GM19193 (cell line): Measurements from ENCODE around the gene ZGRF1.

Experiments
- POLR2A ChIP-seq: IDR thresholded peaks from 4 replicates; pipeline ENCODE4 v1.6.1; 2011; ENCODE audit not compliant: insufficient read depth, insufficient read length; ENCODE audit errors: extremely low read depth

Gene ZGRF1

DNA sequence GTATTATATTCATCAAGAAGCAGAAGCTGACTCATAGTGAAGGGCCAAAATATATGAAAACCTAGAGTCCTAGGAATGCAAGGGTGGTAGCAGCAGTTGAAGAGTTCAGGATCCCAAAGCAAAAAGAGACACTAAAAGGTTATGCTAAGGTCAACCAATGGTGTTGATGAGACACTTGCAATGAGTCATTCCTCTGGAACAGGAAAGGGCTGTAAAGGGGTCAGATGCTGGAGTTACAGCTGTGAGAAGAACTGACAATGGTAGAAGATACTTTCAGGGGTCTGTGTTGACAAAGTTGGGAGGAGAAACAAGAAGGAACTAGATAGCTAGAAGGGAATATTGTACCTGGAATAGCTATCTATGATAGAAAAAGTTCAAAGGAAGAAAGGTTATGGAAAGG is 47.5 kb downstream of the ZGRF1 start:
- no peak for TF ChIP-seq POLR2A

DNA sequence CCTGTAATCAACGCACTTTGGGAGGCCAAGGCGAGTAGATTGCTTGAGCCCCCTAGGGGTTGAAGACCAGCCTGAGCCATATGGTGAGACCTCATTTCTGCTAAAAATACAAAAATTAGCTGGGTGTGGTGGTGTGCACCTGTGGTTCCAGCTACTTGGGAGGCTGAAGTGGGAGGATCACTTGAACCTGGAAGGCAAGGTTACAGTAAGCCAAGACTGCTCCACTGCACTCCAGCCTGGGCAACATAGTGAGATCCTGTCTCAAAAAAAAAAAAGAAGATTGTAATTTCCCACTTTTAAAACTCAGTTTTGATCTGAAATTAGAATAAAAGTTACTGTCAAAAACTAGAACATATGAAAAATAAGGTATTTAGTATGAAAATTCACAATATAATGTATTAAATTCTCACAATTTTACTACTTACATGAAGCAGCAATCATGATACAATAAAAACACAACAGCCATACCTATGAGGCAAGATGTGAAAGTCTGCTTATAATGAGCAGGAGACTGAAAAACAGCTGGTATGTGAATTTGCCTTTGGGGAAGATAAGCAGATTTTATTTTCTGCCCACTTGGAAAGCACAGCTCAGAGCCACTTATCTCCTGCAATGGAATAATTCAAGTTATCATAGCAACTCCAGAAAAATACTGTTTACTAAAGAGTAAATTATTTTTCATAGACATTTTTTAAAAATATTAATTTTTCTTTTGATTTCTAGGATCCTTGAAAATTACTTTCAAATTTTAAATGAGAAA is 50.6 kb downstream of the ZGRF1 start:
- no peak for TF ChIP-seq POLR2A

DNA sequence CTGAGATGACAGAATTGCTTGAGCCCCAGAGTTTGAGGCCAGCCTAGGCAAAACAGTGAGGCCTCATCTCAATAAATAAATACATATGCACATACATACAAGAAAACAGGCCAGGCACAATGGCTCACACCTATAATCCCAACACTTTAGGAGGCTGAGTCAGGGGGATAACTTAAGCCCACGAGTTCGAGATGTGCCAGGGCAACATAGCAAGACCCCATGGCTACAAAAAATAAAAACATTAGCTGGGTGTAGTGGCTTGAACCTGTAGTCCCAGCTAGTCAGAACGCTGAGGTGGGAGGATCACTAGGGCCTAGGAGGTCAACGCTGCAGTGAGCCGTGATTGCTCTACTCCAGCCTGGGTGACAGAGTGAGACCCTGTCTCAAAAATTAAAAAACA is 69.2 kb downstream of the ZGRF1 start:
- no peak for TF ChIP-seq POLR2A

DNA sequence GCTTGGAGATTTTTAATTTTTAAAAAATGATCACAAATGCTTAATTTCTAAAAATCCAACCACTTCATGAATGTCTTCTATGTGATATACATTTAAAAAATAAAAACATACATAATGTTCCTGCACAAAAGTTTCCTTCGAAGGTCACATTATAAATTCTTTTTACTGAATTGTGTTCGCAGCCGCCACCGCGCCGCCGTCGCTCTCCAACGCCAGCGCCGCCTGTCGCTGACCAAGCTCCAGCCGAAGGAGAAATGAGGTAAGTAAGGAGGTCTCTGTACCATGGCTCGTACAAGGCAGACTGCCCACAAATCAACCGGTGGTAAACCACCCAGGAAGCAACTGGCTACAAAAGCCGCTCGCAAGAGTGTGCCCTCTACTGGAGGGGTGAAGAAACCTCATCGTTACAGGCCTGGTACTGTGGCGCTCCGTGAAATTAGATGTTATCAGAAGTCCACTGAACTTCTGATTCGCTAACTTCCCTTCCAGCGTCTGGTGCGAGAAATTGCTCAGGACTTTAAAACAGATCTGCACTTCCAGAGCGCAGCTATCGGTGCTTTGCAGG is 71.9 kb downstream of the ZGRF1 start:
- TF ChIP-seq POLR2A = no peak

DNA sequence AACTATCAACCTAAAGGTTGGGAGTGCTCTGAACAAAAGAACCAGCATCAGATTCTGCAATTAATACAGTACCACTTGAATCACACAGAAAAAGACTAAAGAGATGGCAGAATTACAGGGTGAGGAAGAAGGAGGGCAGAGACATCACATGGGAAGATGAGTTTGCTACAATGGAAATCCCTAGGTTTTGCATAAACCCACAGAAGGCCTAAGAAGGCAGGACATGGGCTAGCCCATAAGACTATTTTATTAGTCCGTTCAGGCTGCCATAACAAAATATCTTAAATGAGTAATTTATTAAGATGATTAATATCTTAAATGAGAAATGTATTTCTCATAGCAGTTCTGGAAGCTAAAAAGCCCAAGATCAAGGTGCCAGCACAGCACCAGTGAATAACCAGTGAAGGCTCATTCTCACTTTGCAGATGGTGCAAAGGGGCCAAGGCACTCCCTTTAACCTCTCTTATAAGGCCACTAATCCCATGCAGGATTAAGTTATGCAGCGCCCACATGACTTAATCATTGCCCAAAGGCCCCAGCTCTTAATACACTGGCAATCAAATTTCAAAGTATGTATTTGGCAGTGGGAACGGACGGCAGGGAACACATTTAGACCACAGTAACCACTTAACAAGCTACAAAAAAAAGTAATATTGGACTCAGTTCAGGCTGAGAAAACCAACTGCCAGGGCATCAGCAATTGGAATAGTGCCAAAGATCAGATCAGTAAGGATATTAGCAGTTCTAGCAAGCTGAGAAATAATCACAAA is 73.1 kb downstream of the ZGRF1 start:
- TF ChIP-seq POLR2A = no peak

DNA sequence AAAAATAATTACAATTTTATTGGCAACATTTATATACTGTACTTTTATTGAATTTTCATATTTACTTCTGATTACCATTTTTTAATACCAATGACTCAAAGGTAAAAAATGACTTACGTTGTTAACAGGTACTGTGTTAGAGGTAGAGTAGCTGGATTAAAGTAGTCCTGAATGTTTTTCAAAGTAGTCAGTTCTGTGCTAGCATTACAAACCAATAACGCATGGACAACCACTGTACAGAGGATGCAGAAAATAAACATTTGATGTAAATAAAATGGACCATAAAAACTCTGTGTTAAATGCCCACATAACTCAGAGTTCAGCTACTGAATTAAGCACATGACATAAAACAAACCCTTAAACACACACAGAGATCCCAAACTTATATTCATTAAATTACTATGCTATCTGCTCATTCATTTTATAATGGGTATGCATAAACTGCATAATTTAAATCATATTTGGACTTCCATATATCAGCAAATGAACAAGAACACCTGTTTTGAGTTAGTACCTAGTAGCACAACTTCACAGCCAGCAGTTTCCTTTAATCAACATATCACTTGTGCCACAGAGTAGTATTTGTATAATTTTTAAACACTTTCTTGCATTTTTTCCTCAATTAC is 74.3 kb downstream of the ZGRF1 start:
- TF ChIP-seq POLR2A = no peak

DNA sequence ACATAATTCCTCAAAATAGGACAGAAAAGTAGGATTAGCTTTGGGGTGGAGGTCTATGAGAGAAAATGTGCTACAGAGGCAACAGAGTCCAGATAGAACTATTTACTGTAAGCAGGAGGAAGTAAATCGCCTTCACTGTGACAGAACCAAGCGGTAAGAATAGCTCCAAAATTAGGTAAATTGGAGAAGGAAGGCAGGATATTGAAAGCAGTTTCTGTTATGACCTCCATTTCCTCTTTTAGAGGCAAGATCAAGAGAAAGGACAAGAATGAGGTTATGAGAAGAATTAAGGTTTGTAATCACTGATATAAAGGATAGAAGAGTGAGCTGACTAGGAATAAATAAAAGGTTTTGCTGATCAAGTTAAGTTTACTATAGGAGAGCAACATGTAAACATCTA is 76.6 kb downstream of the ZGRF1 start:
- no peak for TF ChIP-seq POLR2A

DNA sequence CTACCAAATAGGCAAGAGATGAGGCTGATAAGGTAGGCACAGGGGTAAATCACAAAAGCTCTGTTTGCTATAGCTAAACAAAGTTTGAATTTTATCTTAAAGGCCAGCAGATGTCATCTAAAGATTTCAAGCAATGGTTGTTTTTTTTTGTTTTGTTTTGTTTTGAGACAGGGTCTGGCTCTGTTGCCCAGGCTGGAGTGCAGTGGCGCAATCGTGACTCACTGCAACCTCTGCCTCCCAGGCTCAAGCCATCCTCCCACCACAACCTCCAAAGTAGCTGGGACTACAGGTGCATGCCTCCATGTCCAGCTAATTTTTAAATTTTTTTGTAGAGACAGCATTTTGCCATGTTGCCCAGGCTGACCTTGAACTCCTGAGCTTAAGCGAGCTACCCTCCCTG is 77.7 kb downstream of the ZGRF1 start:
- no peak for TF ChIP-seq POLR2A

DNA sequence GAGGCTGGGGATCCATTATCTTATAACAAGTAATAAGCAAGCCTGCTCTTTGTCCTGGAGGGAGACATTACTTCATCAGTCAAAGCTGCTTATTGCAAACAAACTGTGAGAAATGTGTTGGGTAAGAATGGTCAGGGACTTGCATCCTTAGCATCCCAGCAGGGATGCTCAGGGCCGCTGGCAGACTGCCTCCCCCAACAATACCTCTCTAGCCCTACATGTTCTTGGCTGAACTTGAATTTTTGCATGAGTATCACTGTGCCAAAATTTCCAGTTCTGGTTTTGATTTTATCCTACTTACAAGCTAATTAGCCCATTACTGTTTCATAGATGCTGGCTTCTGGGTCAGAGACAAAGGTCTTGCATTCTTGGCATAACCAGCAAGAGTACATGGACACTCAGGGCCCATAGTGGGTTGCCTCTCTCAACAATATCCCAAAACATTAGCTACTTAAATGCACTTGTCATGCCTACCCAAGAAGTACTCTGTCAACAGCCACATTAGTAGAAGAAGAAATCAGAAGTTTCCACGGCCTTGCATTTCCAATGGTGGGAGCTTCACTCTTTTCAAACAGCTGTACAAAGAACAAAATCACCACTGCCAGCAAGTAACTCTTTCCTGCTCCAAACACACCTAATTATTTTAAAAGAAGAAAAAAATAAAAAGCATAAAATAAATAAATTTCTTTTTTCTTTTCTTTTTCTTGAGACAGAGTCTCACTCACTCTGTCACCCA is 78.9 kb downstream of the ZGRF1 start:
- TF ChIP-seq POLR2A = no peak

DNA sequence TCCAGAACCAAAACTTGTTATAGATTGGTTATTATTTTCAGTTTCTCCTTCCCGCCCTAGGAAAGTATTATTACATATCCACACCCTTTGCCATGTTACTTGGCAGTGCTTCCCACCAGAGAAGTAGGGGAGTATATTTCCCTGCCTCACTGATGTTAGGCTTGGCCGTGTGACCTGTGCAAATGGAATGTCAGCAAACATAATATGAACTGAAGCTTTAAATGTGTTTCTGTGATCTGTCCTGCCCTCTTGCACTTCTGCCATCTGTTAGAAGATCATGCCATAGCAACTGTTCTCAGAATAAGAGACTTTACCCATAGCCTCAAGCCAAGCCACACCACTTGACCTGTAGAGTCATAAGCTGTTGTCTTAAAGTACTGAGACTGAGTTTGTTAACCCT is 84.0 kb downstream of the ZGRF1 start:
- TF ChIP-seq POLR2A = no peak

DNA sequence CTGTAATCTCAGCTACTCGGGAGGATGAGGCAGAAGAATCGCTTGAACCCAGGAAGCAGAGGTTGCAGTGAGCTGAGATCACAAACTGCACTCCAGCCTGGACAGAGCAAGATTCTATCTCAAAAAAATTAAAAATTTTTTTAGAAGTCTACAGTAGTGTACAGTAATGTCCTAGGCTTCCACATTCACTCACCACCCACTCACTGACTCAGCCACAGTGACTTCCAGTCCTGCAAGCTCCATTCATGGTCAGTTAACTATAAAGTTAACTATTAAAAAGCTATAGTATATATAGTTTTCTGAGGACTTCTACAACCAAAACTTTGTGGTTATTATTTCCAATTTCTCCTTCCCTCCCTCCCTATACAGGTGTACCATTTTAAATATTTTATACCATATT is 86.0 kb downstream of the ZGRF1 start:
- TF ChIP-seq POLR2A = no peak

DNA sequence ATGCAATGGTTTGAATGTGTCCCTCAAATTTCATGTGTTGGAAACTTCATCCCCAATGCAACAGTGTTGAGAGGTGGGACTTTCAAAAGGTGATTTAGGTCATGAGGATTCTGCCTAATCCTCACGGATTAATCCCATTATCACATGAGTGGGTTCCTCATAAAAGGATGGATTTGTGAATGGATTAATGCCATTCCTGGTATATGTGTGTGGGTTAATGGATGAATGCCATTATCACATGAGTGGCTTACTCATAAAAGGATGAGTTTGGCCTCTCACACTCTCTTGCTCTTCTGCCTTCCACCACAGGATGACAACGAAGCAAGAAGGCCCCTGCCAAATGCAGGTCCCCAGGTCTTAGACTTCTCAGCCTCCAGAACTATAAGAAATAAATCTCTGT is 90.2 kb downstream of the ZGRF1 start:
- TF ChIP-seq POLR2A = no peak

DNA sequence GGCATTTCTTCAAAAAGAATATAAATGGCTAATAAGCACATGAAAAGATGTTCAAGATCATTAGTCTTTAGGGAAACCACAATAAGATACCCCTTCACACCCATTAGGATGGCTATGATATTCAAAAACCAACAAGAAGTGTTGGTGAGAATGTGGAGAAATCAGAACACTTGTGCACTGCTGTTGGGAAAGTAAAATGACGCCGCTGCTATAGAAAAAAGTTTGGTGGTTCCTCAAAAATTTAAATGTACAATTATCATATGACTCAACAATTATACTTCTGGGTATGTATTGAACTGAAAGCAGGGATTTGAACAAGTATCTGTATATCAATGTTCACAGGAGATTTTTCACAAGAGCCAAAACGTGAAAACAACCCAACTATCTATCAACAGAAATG is 91.4 kb downstream of the ZGRF1 start:
- TF ChIP-seq POLR2A = no peak

DNA sequence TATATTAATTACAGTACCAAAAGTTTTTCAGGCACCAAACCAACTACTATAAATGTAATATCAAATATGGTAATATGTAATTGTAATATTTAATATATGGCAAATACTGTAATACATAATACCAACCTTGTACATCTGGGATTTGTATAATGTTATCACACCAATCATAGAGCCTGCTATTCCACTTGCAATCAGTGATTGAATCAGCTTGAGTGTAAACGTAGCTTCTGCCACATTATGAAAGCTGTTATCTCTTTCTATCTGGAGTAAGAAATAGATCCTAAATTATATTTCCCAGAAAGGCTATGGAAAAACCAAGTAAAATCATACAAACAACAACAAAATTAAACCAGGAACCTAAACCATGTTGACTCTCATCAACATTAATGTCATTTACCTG is 96.0 kb downstream of the ZGRF1 start:
- no peak for TF ChIP-seq POLR2A

DNA sequence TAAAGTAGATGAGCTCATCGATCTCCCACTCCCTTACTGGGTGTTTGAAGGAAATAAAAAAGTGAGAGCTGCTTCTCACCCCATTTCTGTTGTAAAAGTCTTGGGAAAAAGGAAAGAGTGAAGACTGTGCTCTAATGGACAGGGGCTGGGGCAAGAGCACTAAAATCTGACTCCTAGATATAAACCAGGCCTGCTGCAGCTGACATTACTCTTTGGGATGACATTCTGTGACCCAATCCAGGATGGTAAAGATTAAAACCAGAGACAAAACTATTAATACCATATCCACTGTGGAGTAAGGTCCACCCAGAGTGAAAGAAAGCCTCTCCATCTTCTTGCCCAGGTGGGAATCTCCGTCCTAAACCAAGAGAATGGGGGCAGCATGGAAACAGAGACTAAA is 100.6 kb downstream of the ZGRF1 start:
- no peak for TF ChIP-seq POLR2A

DNA sequence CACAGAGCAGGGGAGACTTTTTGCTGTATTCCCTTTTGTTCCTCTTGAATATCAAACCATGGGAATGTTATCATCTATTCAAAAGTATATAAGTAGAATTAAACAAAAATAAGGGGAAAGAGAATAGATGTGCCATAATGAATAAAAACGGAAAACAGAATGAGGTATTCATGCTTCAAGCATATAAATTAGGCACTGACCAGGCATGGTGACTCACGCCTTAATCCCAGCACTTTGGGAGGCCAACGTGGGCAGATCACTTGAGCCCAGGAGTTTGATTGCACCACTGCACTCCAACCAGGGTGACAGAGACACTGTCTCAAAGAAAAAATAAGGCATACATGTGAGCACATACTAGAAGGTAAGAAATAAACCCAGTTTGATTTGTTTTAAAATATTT is 104.4 kb downstream of the ZGRF1 start:
- no peak for TF ChIP-seq POLR2A

DNA sequence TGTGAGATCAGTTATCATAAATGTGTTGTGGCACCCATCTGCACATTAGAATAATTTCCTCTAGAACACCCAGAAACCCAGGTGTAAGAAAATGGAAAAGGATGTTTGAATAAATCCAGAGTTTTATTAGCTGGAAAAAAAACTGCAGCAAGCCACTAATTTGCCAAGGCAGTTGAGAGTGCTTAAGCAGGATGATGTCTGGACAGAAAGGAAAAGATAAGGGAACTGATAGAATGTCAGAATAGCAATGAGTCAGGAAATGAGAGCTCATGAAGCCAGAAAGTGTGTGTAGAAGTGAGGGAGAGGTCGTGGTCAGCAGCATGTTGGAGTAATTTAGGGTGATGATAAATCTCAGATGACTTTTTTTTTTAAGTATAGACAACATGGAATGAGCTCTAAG is 105.6 kb downstream of the ZGRF1 start:
- no peak for TF ChIP-seq POLR2A
